Stimulated activated effector memory CD8-positive, alpha-beta T cell treated with anti-CD3 and anti-CD28 coated beads, Interleukin-12 subunit alpha, Interleukin-12 subunit beta, amount 100 ng/mL, for 72 hours (primary cell): ENCODE measurements around the gene MTOR.

Experiments used
- ATAC-seq: fragments of 150-1000 bp; cut with Tn5 transposase; 2 replicates; pipeline ENCODE4 v1.10.0; 2021
- DNase-seq, 2 donors: peaks; one replicate each; pipeline ENCODE4 v3.0.0; 2021 to 2022; ENCODE audit warnings: low spot score in 2 of 2
- H3K27ac Mint-ChIP-seq: one replicate; pipeline ENCODE4 v1.8.0; 2022; ENCODE audit warnings: mild to moderate bottlenecking, mixed read lengths
- H3K36me3 Mint-ChIP-seq: one replicate; pipeline ENCODE4 v1.8.0; 2022; ENCODE audit warnings: mild to moderate bottlenecking, mixed read lengths
- H3K4me1 Mint-ChIP-seq: one replicate; pipeline ENCODE4 v1.8.0; 2022; ENCODE audit warnings: mixed read lengths
- H3K4me3 Mint-ChIP-seq: one replicate; pipeline ENCODE4 v1.8.0; 2022; ENCODE audit warnings: mild to moderate bottlenecking, mixed read lengths
- H3K9me3 Mint-ChIP-seq: one replicate; pipeline ENCODE4 v1.8.0; 2022; ENCODE audit warnings: mixed read lengths

The MTOR gene

DNA sequence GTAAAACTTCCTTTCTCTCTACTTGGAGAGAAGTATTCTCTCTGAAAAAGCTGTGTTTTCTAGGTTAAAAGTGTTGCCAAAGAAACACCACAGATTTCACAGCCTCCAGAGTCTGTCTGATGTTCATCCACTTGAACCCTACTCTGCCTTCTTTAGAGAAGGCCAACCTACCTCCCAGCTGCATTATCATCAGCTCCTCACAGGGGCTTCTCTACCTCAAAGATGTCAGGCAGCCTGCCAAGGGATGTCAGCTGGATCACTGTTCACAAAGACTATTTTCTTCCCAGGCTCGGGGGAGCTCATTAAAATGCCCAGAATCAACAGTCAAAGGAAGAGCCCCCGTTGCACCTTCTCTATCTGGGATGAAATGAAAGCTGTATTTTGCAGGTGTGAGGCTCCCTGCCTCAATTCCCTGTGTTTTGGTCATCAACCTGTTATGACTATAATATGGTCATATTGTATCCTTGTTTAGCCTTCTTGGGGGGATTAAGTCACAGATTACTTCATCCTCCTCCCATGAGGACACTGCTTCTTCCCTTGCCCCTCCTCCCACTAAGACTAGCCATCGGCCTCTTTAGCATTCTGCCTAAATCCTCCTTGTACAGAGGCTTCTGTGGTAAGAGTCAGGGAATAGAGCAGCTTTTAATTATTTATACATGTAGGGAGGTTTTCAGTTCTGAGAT is 47.5 kb downstream of the MTOR start:
- ATAC-seq, result no peak
- H3K4me3 Mint-ChIP-seq, result no peak overlapping the region

DNA sequence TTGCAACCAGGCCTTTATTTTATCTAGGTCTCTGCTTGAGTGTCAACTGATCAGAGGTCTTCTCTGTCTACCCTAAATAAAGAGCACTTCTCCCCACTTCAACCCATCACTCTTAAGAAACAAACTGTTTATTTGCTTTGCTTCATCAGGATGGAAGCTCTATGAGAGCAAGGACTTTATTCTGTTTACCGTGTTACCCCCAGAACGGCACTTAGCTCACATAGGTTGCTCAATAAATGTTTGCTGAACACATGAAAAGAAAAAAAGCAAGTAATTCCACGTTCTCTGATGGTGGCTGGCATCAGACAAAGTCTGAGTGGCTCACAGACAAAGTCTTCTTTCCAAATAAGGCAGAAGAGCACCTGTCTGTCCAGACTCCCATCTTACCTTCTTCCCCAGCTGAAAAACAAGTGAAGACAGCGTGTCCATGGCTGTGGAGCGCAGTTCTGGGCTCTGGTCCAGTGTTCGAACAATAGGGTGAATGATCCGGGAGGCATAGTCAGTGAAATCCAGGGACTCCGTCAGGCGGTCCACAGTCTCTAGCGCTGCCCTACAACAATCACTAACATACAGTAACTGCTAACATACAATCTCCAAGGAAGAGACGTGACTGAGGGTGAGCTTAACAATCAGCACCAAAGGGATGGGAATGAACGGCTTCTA is 50.3 kb downstream of the MTOR start:
- Mint-ChIP-seq H3K4me3 (no peak overlapping the region), H3K4me1 (no peaks in the 10 kb centered on the region), H3K27ac (peak overlapping the region; percentile 66)

More for the DNA sequence above, 47.5 kb downstream of the MTOR start:
- H3K36me3 Mint-ChIP-seq, result peaks cover 97% of the 10 kb centered on the region
- no peaks in the 10 kb centered on the region for H3K9me3 Mint-ChIP-seq
- no peak for DNase-seq
- no peaks in the 10 kb centered on the region for H3K4me1 Mint-ChIP-seq
- no peak overlapping the region for H3K27ac Mint-ChIP-seq

GRCh38 chr1:11211461-11211860 is 50.9 kb downstream of the MTOR start:
- no peak overlapping the region for H3K4me3 Mint-ChIP-seq
- H3K9me3 Mint-ChIP-seq, result no peaks in the 10 kb centered on the region
- H3K4me1 Mint-ChIP-seq, result no peaks in the 10 kb centered on the region
- ATAC-seq (no peak), DNase-seq (no peak)
- H3K36me3 Mint-ChIP-seq, result peaks cover 97% of the 10 kb centered on the region
- peak overlapping the region; percentile 66 for H3K27ac Mint-ChIP-seq

More for the DNA sequence above, 50.3 kb downstream of the MTOR start:
- Mint-ChIP-seq H3K36me3 (peaks cover 97% of the 10 kb centered on the region), H3K9me3 (no peaks in the 10 kb centered on the region)
- no peak for ATAC-seq
- DNase-seq, result no peak

- Mint-ChIP-seq H3K36me3 (peaks cover 100% of the 10 kb centered on the region), H3K9me3 (no peaks in the 10 kb centered on the region), H3K27ac (no peak overlapping the region), H3K4me3 (no peak overlapping the region), H3K4me1 (no peaks in the 10 kb centered on the region)
- ATAC-seq (no peak), DNase-seq (no peak)
Observed at GRCh38 chr1:11207898-11208611, 54.3 kb downstream of the MTOR start.

- Mint-ChIP-seq H3K27ac (no peak overlapping the region), H3K9me3 (no peaks in the 10 kb centered on the region), H3K4me1 (no peaks in the 10 kb centered on the region), H3K4me3 (no peak overlapping the region), H3K36me3 (peaks cover 100% of the 10 kb centered on the region)
- DNase-seq, result no peak
- ATAC-seq, result no peak
Observed at GRCh38 chr1:11204396-11205190, 57.8 kb downstream of the MTOR start.

DNA sequence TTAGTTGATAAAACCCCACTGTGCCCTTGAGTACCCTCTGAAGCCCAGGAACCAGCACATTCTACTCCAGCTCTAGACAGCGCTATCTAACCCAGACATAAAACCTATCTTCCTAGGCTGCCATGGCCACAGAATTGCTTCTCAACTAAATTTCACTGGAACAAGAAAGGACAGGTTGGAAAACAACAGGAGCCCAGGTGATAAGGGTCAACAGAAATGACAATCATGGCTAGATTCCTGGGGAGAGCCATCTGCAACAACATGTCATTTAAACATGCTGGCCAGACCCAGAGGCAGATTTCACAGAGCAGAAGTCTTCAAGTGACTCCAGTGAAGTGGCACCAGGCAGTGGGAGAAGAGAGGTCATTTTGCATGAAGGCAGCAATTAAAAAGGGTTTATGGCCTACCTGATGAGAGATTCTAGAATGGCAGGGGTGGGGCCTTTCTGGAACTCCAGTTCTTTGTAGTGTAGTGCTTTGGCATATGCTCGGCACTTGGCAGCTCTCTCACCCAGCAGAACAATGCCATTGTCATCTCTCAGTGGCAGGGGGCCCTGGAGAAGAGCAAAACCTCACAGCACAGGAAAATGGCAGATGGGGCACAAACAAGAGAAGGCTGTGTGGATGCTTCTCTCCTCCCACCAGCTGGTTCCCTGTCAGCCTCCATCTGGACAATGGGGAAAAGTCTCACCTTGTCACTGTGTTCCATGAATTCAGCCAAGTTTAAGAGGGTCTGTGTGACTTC is 63.3 kb downstream of the MTOR start:
- peaks cover 100% of the 10 kb centered on the region for H3K36me3 Mint-ChIP-seq
- H3K4me1 Mint-ChIP-seq, result no peaks in the 10 kb centered on the region
- no peak overlapping the region for H3K4me3 Mint-ChIP-seq
- no peak for ATAC-seq
- peak overlapping the region; percentile 0 for H3K27ac Mint-ChIP-seq
- no peaks in the 10 kb centered on the region for H3K9me3 Mint-ChIP-seq
- no peak for DNase-seq

DNA sequence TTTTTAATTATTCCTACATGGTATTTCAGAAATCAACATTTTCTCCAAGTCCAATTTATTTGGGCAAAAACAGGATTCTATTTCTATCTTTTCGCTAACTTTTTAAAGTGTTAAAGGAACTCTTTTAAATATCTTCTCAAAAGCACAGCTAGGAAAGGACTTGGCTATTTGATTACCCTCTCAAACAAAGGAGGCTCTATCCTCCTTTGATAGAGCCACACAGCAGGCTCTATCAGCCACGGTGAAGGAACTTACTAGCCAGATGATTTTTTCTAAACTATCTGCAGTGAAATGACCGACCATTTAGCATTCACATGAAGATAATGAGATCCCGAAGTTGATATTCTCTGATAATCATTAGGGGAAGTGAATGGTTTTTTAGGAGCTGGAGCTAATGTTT is 64.1 kb downstream of the MTOR start:
- Mint-ChIP-seq H3K27ac (no peak overlapping the region), H3K4me1 (no peaks in the 10 kb centered on the region), H3K4me3 (no peak overlapping the region), H3K36me3 (peaks cover 100% of the 10 kb centered on the region), H3K9me3 (no peaks in the 10 kb centered on the region)
- no peak for DNase-seq
- no peak for ATAC-seq

DNA sequence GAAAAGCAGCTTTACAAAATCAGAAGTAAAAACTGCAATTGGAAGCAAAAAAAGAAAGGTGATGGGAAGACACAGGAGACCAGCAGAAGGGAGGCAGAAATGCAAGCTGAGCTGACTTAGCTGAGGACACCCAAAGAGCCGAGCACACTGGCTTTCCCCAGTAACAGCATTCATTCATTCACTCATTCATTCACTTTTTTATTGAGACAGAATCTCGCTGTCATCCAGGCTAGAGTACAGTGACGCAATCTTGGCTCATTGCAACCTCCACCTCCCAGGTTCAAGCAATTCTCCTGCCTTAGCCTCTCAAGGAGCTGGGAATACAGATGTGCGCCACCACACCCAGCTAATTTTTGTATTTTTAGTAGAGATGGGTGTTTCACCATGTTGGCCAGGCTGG is 65.0 kb downstream of the MTOR start:
- no peaks in the 10 kb centered on the region for H3K4me1 Mint-ChIP-seq

DNA sequence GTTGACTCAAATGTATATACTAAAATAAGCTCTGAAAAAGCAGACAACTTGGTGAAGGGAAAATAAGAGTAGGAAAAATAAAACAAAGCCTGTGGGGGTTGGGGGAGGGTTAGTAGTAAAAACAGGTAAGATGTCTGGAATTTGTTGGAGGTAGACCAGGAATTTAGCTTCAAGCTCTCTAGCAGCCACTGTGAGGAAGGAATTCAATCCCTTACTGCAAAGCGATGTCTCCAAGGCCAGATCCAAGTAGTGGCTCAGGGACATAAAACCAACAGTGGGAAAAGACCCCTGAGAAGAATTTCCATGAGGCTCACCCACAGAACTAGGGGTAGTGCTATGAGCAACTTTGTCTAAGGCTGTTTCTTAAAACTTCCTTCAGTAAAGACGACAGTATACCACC is 65.4 kb downstream of the MTOR start:
- peak overlapping the region; percentile 29 for H3K27ac Mint-ChIP-seq

More for the DNA sequence above, 65.0 kb downstream of the MTOR start:
- H3K36me3 Mint-ChIP-seq, result peaks cover 100% of the 10 kb centered on the region
- ATAC-seq (no peak), DNase-seq (no peak)
- no peak overlapping the region for H3K27ac Mint-ChIP-seq
- no peak overlapping the region for H3K4me3 Mint-ChIP-seq
- no peaks in the 10 kb centered on the region for H3K9me3 Mint-ChIP-seq

GRCh38 chr1:11194407-11195176 is 67.8 kb downstream of the MTOR start:
- DNase-seq (no peak), ATAC-seq (no peak)
- Mint-ChIP-seq H3K36me3 (peaks cover 94% of the 10 kb centered on the region), H3K27ac (no peak overlapping the region), H3K4me3 (no peak overlapping the region), H3K9me3 (no peaks in the 10 kb centered on the region), H3K4me1 (no peaks in the 10 kb centered on the region)

More for the DNA sequence above, 65.4 kb downstream of the MTOR start:
- no peaks in the 10 kb centered on the region for H3K4me1 Mint-ChIP-seq
- no peaks in the 10 kb centered on the region for H3K9me3 Mint-ChIP-seq
- DNase-seq (no peak), ATAC-seq (no peak)
- no peak overlapping the region for H3K4me3 Mint-ChIP-seq
- H3K36me3 Mint-ChIP-seq, result peaks cover 100% of the 10 kb centered on the region

GRCh38 chr1:11193376-11193775 is 69.0 kb downstream of the MTOR start:
- no peak for DNase-seq
- no peaks in the 10 kb centered on the region for H3K9me3 Mint-ChIP-seq
- H3K36me3 Mint-ChIP-seq, result peaks cover 89% of the 10 kb centered on the region
- no peaks in the 10 kb centered on the region for H3K4me1 Mint-ChIP-seq
- H3K27ac Mint-ChIP-seq, result no peak overlapping the region
- ATAC-seq, result no peak
- no peak overlapping the region for H3K4me3 Mint-ChIP-seq

DNA sequence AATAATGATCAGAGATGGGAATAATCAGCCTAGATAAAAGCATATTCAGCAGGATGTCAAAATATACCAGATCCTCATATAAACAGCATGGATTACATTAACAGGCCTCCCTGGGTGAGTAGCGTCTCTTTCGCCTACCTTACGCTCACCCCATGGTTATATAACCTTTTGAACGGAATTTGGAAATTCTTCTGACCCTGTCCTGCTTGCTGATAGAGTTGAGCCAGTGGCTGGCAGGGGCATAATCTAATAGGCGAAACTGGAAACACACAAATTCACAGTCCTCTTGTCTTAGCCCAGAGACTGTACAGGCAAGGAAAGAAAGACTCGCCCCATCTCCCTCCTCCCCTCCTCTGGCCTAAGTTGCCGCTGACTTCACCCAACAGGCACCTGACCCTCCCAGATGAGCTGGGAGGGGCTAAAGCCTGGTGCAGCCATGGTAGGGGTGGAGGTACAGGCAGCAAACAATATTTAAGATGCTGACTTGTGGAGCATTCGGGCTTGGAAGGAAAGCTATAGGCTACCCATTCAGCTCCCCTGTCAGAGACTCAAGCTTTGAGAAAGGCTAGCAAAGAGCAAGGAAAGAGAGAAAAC is 73.4 kb downstream of the MTOR start, which contains the start of gene ANGPTL7:
Gene ANGPTL7 (plus strand): TSS at position 498 of the 594 bp plus-strand sequence. CDS start 225 bp downstream, outside the sequence.
- H3K36me3 Mint-ChIP-seq, result peaks cover 71% of the 10 kb centered on the region
- no peak within 1 kb of the TSS for H3K27ac Mint-ChIP-seq

GRCh38 chr1:11188381-11188780 is 74.0 kb downstream of the MTOR start:
- Mint-ChIP-seq H3K27ac (no peak overlapping the region), H3K4me3 (no peak overlapping the region), H3K36me3 (peaks cover 66% of the 10 kb centered on the region), H3K4me1 (no peaks in the 10 kb centered on the region), H3K9me3 (no peaks in the 10 kb centered on the region)
- DNase-seq (no peak), ATAC-seq (no peak)

More for the DNA sequence above, 73.4 kb downstream of the MTOR start, which contains the start of gene ANGPTL7:
- H3K4me1 Mint-ChIP-seq, result no peaks in the 10 kb centered on the region
- no peaks in the 10 kb centered on the region for H3K9me3 Mint-ChIP-seq
- ATAC-seq (no peak), DNase-seq (no peak)
- no peak within 1 kb of the TSS for H3K4me3 Mint-ChIP-seq
